ENCODE results near the gene SLC4A2. TPM values are rescaled to one million over a fixed set of nuclear protein-coding genes. Genes with fewer than 3 reads are reported as not detected.

The SLC4A2 gene
- total and polyA plus RNA-seq, 2 of the 8 experiments (the other 6 are each of a cell fraction or from before 2014, with no cell fraction given), result 72.6 to 147 TPM

DNA sequence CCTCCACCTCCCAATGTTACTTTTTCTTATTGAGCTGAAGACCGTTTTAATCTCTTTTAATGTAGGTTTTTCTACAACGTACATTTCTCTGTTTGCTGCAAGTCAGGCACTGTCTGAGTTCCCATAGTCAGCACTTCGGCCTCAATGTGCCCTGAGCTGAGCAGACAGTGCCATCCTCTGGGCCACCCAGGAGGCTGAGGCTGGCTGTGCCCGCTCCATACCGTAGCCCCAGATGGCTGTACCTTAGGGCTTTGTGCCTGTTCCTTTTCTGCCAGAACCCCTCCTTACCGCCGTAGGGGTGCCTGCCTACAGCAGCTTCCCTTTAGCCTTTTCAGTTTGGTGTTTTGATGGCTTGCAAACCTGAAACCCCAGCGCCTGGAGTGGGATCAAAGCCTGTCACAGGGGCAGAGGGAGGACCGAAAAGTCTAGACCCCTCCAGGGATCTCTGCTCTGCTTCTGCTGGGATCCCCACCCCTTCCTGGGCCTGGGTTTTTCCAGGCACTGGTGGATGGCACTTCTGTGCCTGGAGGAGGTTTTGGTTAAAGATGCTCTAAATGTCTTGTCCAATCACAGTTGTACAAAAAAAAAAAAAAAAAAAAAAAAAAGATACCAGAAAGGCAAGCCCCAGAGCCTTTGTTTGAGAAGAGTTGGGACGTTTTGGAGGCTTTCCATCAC, 35.9 kb downstream of the SLC4A2 start:
- H3K79me2 ChIP-seq (ENCODE audit: control insufficient read depth in 1 of 2, insufficient read depth in 2 of 2, low read length in 2 of 2), result peaks cover 11 to 85% of the 10 kb centered on the region in 2 experiments; a peak in 3 of 4 replicates
- no peaks in the 10 kb centered on the region; the same call in 1 of the 2 replicates for H3K23me2 ChIP-seq (ENCODE audit: low read depth, low read length)
- H3K9ac ChIP-seq (replicated peaks in 1 of 4; ENCODE audit: extremely low read depth in 1 of 4, low read depth in 3 of 4, low read length in 3 of 4), result no peak overlapping the region
- no peak overlapping the region for H2BK20ac ChIP-seq (ENCODE audit: low read length)
- H3K79me1 ChIP-seq (ENCODE audit: low read depth, low read length), result peaks cover 24% of the 10 kb centered on the region
- no peak overlapping the region for H4K8ac ChIP-seq (ENCODE audit: extremely low read depth, insufficient read depth, low read length)
- H4K91ac ChIP-seq (replicated peaks; ENCODE audit: insufficient read length, low read length), result no peak overlapping the region
- no peak overlapping the region for H4K5ac ChIP-seq (ENCODE audit: insufficient read length, low read depth, low read length)
- H2BK5ac ChIP-seq (ENCODE audit: low read depth, low read length), result no peak overlapping the region
- peaks cover 0 to 8% (median 2%) of the 10 kb centered on the region in 4 experiments; a peak in 3 of 7 replicates for H3K4me1 ChIP-seq (replicated peaks in 1 of 4; ENCODE audit: control insufficient read depth in 3 of 4, insufficient read depth in 4 of 4, low read length in 3 of 4)
- no peak overlapping the region for H3K4me3 ChIP-seq (ENCODE audit: extremely low read depth in 1 of 4, insufficient read depth in 2 of 4, low read depth in 3 of 4, low read length in 4 of 4)
- H4K20me1 ChIP-seq (replicated peaks in 1 of 2; ENCODE audit: control insufficient read depth in 1 of 2, insufficient read depth in 2 of 2, low read length in 2 of 2), result peaks cover 34 to 50% of the 10 kb centered on the region in 2 experiments
- H3K27me3 ChIP-seq (replicated peaks in 1 of 4; ENCODE audit: control insufficient read depth in 3 of 4, extremely low read depth in 1 of 4, insufficient read depth in 3 of 4, low read length in 3 of 4), result 0 out of 7 replicates have a peak, but pooled peaks cover 0 to 3% (median 0%) of the 10 kb centered on the region in 4 experiments
- no peaks in the 10 kb centered on the region for H3K36me3 ChIP-seq (ENCODE audit: control insufficient read depth in 2 of 4, insufficient read depth in 4 of 4, low read length in 3 of 4)
- FAIRE-seq, result no peak
- WGBS, 2 experiments (ENCODE audit: extremely low coverage in 1 of 2, insufficient coverage in 1 of 2, insufficient read length in 1 of 2, insufficient replicate concordance in 2 of 2, low coverage in 1 of 2, low lambda C conversion rate in 2 of 2, missing lambda C conversion rate in 1 of 2), result 92% methylated on average over 9 of the region's 10 CpGs; no CpG with 5 or more reads in 1 of the 2 experiments
- no peak overlapping the region for H2BK12ac ChIP-seq (ENCODE audit: low read depth, low read length)
- H2BK15ac ChIP-seq (ENCODE audit: low read length), result no peak overlapping the region
- H3K4me2 ChIP-seq (ENCODE audit: insufficient read depth in 1 of 2, low read depth in 2 of 2, low read length in 2 of 2), result no peak overlapping the region
- H3K9me3 ChIP-seq (ENCODE audit: insufficient read depth in 2 of 2, low read depth in 1 of 2, low read length in 1 of 2), result no peaks in the 10 kb centered on the region
- no peak overlapping the region for H2AK5ac ChIP-seq (ENCODE audit: low read depth, low read length)
- no peak overlapping the region for H3K56ac ChIP-seq (replicated peaks; ENCODE audit: insufficient read length, low read depth, low read length)
- ChIA-PET CTCF (ENCODE audit: partially characterized antibody) (interaction anchor here (0.7 to 15.1 kb wide), 11 partner anchors 10 to 197 kb away, joined by 3 to 448 read pairs (median 5); no protein-coding TSS in a partner anchor), POLR2A (ENCODE audit: partially characterized antibody) (interaction anchor here (0.6 to 1.0 kb wide), 3 partner anchors 9 to 149 kb away, joined by 3 to 4 read pairs (median 4); no protein-coding TSS in a partner anchor)
- no peak overlapping the region for H3K18ac ChIP-seq (ENCODE audit: extremely low read depth, low read length)
- H2BK120ac ChIP-seq (replicated peaks; ENCODE audit: low read depth, low read length), result no peak overlapping the region
- no peak overlapping the region for H3K23ac ChIP-seq (ENCODE audit: insufficient read length)
- H2AFZ ChIP-seq (ENCODE audit: low read length), result no peak overlapping the region
- no peak overlapping the region for H3K14ac ChIP-seq (ENCODE audit: insufficient read length)
- H3K4ac ChIP-seq (replicated peaks; ENCODE audit: insufficient read length, low read depth, low read length), result no peak overlapping the region
- DNase-seq (ENCODE audit: low read depth in 1 of 2, low spot score in 2 of 2), result no peak
- H3K27ac ChIP-seq (ENCODE audit: low read depth, low read length), result no peak overlapping the region
- TF ChIP-seq SP2 (IDR thresholded peaks at IDR 0.05; ENCODE audit: low read length), result no peak
- TF ChIP-seq HDAC6 (IDR thresholded peaks at IDR 0.05; ENCODE audit: low read depth, low read length), result no peak
- no peak for TF ChIP-seq RFX5 (IDR thresholded peaks at IDR 0.05; ENCODE audit: borderline replicate concordance, low read depth, low read length)
- TF ChIP-seq TBP (IDR thresholded peaks at IDR 0.05; ENCODE audit: low read depth, low read length), result no peak
- no peak for TF ChIP-seq RXRA (IDR thresholded peaks at IDR 0.05; ENCODE audit: insufficient read depth, low read depth, low read length)
- TF ChIP-seq YY1 (IDR thresholded peaks at IDR 0.05; ENCODE audit: low read depth, low read length), result no peak
- no peak for TF ChIP-seq TCF12 (IDR thresholded peaks at IDR 0.05; ENCODE audit: low read depth, low read length)
- no peak for TF ChIP-seq ZNF274 (IDR thresholded peaks at IDR 0.05; ENCODE audit: borderline replicate concordance, extremely low read depth, low read length)
- TF ChIP-seq EZH2 (IDR thresholded peaks at IDR 0.05; ENCODE audit: low read depth, low read length, severe bottlenecking), result no peak
- no peak for TF ChIP-seq KDM4A (IDR thresholded peaks at IDR 0.05; ENCODE audit: low read depth, low read length, severe bottlenecking)
- no peak for TF ChIP-seq RAD21 (IDR thresholded peaks at IDR 0.05 in 1 of 2, conservative IDR thresholded peaks at IDR 0.05 in 1 of 2; ENCODE audit: low read depth in 2 of 2, low read length in 2 of 2)
- no peak for TF ChIP-seq BCL11A (IDR thresholded peaks at IDR 0.05; ENCODE audit: low read depth in 2 of 2, low read length in 2 of 2)
- no peak for TF ChIP-seq CHD2 (IDR thresholded peaks at IDR 0.05; ENCODE audit: low read length)

Measured in H1 (cell line).